H1 (cell line): ENCODE results near the gene CNNM4. TPM values are rescaled to one million over a fixed set of nuclear protein-coding genes. Genes with fewer than 3 reads are reported as not detected.

ENCODE experiments used
- CTCF ChIA-PET: fragments of 300-600 bp; sonication (Branson Sonifier 250); formaldehyde crosslinking; loops from one replicate; lab custom pipeline; 2021; ENCODE audit not compliant: partially characterized antibody; lab: Charles Lee
- POLR2A ChIA-PET: fragments of 300-600 bp; sonication (Branson Sonifier 250); formaldehyde crosslinking; loops from one replicate; lab custom pipeline; 2021; ENCODE audit warnings: inconsistent platforms; ENCODE audit not compliant: partially characterized antibody; lab: Charles Lee
- DNase-seq, 2 experiments: peaks; one replicate each; pipeline versions ENCODE4 v3.0.0 to v3.0.0-alpha.2; 2010 to 2022; ENCODE audit warnings: low spot score in 2 of 2, low read depth in 1 of 2, mixed read lengths in 1 of 2
- FAIRE-seq: peaks from 2 replicates; lab custom pipeline; 2011; peaks lifted over from hg19 to GRCh38; lab: Jason Lieb, UNC
- H2AFZ ChIP-seq: 2 replicates; pipeline ENCODE4 v1.8.1; 2012; ENCODE audit warnings: low read length, inconsistent platforms
- H2AK5ac ChIP-seq: 2 replicates; pipeline ENCODE4 v1.6.1; 2013; ENCODE audit warnings: low read depth, low read length
- H2BK120ac ChIP-seq: replicated peaks from 2 replicates; pipeline ENCODE3; 2013; ENCODE audit warnings: low read depth, low read length, inconsistent platforms
- H2BK12ac ChIP-seq: 2 replicates; pipeline ENCODE4 v1.6.1; 2013; ENCODE audit warnings: low read depth, low read length
- H2BK15ac ChIP-seq: 2 replicates; pipeline ENCODE4 v1.6.1; 2013; ENCODE audit warnings: low read length
- H2BK20ac ChIP-seq: 2 replicates; pipeline ENCODE4 v1.6.1; 2013; ENCODE audit warnings: low read length
- H2BK5ac ChIP-seq: 2 replicates; pipeline ENCODE4 v1.6.1; 2013; ENCODE audit warnings: low read depth, low read length
- H3K14ac ChIP-seq: 2 replicates; pipeline ENCODE4 v1.6.1; 2013; ENCODE audit warnings: inconsistent platforms; ENCODE audit not compliant: insufficient read length
- H3K18ac ChIP-seq: 2 replicates; pipeline ENCODE4 v1.6.1; 2013; ENCODE audit warnings: low read length; ENCODE audit errors: extremely low read depth
- H3K23ac ChIP-seq: 2 replicates; pipeline ENCODE4 v1.6.1; 2013; ENCODE audit warnings: inconsistent platforms; ENCODE audit not compliant: insufficient read length
- H3K23me2 ChIP-seq: 2 replicates; pipeline ENCODE4 v1.6.1; 2013; ENCODE audit warnings: low read depth, low read length
- H3K27ac ChIP-seq: 2 replicates; pipeline ENCODE4 v1.6.1; 2011; ENCODE audit warnings: low read depth, low read length, inconsistent platforms
- H3K27me3 ChIP-seq, 4 experiments: replicated peaks in 1 of 4; 1 replicate in 1 of 4; 2 replicates in 3 of 4; pipeline versions ENCODE4 v1.6.1 to v1.8.1; 2011 to 2013; ENCODE audit warnings: low read length in 3 of 4, mild to moderate bottlenecking in 3 of 4, inconsistent platforms in 2 of 4, mixed read lengths in 2 of 4, moderate library complexity in 1 of 4; ENCODE audit not compliant: control insufficient read depth in 3 of 4, insufficient read depth in 3 of 4; ENCODE audit errors: extremely low read depth in 1 of 4
- H3K36me3 ChIP-seq, 4 experiments: 2 replicates each; pipeline versions ENCODE4 v1.6.1 to v1.8.1; 2011 to 2013; ENCODE audit warnings: mild to moderate bottlenecking in 4 of 4, low read length in 3 of 4, moderate library complexity in 2 of 4, control low read depth in 1 of 4, inconsistent platforms in 1 of 4; ENCODE audit not compliant: insufficient read depth in 4 of 4, control insufficient read depth in 2 of 4
- H3K4ac ChIP-seq: replicated peaks from 2 replicates; pipeline ENCODE3; 2013; ENCODE audit warnings: low read length, low read depth, mixed read lengths, inconsistent platforms; ENCODE audit not compliant: insufficient read length
- H3K4me1 ChIP-seq, 4 experiments: replicated peaks in 1 of 4; 1 replicate in 1 of 4; 2 replicates in 3 of 4; pipeline versions ENCODE4 v1.6.1 to v1.8.1; 2011 to 2013; ENCODE audit warnings: low read length in 3 of 4, inconsistent platforms in 2 of 4, mixed read lengths in 1 of 4; ENCODE audit not compliant: insufficient read depth in 4 of 4, control insufficient read depth in 3 of 4
- H3K4me2 ChIP-seq, 2 experiments: 2 replicates each; pipeline versions ENCODE4 v1.6.1 to v1.8.1; 2011 to 2013; ENCODE audit warnings: low read depth in 2 of 2, low read length in 2 of 2, control low read depth in 1 of 2, inconsistent platforms in 1 of 2, mild to moderate bottlenecking in 1 of 2; ENCODE audit not compliant: insufficient read depth in 1 of 2
- H3K4me3 ChIP-seq, 4 experiments: fragments of 200-600, 300-600 bp in 1 of 4; sonication (generic), shearing (Covaris generic), sonication (Bioruptor Twin) in 1 of 4; 2 replicates each; pipeline versions ENCODE4 v1.5.1 to v1.8.1; 2011 to 2016; ENCODE audit warnings: low read length in 4 of 4, low read depth in 3 of 4, control low read depth in 2 of 4, inconsistent platforms in 2 of 4, mild to moderate bottlenecking in 2 of 4, mixed read lengths in 1 of 4, moderate library complexity in 1 of 4; ENCODE audit not compliant: insufficient read depth in 2 of 4; ENCODE audit errors: extremely low read depth in 1 of 4
- H3K56ac ChIP-seq: replicated peaks from 2 replicates; pipeline ENCODE3; 2013; ENCODE audit warnings: low read depth, mild to moderate bottlenecking, mixed read lengths, low read length, inconsistent platforms; ENCODE audit not compliant: insufficient read length
- H3K79me1 ChIP-seq: 2 replicates; pipeline ENCODE4 v1.6.1; 2013; ENCODE audit warnings: low read depth, low read length, control low read depth
- H3K79me2 ChIP-seq, 2 experiments: 2 replicates each; pipeline versions ENCODE4 v1.6.1 to v1.8.1; 2012 to 2013; ENCODE audit warnings: low read length in 2 of 2, mild to moderate bottlenecking in 2 of 2, inconsistent platforms in 1 of 2; ENCODE audit not compliant: insufficient read depth in 2 of 2, control insufficient read depth in 1 of 2
- H3K9ac ChIP-seq, 4 experiments: replicated peaks in 1 of 4; 1 replicate in 1 of 4; 2 replicates in 3 of 4; pipeline versions ENCODE4 v1.6.1 to v1.8.1; 2011 to 2013; ENCODE audit warnings: low read depth in 3 of 4, low read length in 3 of 4, control low read depth in 2 of 4, mild to moderate bottlenecking in 2 of 4, moderate library complexity in 2 of 4, inconsistent platforms in 1 of 4; ENCODE audit errors: extremely low read depth in 1 of 4
- H3K9me3 ChIP-seq, 2 experiments: 2 replicates each; pipeline versions ENCODE4 v1.6.1 to v1.8.1; 2012 to 2013; ENCODE audit warnings: mild to moderate bottlenecking in 2 of 2, moderate library complexity in 2 of 2, control low read depth in 1 of 2, inconsistent platforms in 1 of 2, low read depth in 1 of 2, low read length in 1 of 2, mixed read lengths in 1 of 2; ENCODE audit not compliant: insufficient read depth in 2 of 2
- H4K20me1 ChIP-seq, 2 experiments: replicated peaks in 1 of 2; 2 replicates each; pipeline versions ENCODE3 to v1.8.1; 2011 to 2013; ENCODE audit warnings: inconsistent platforms in 2 of 2, low read length in 2 of 2, mild to moderate bottlenecking in 1 of 2; ENCODE audit not compliant: insufficient read depth in 2 of 2, control insufficient read depth in 1 of 2
- H4K5ac ChIP-seq: 2 replicates; pipeline ENCODE4 v1.6.1; 2013; ENCODE audit warnings: low read length, low read depth, mixed read lengths, inconsistent platforms; ENCODE audit not compliant: insufficient read length
- H4K8ac ChIP-seq: 2 replicates; pipeline ENCODE4 v1.8.0; 2013; ENCODE audit warnings: mild to moderate bottlenecking, moderate library complexity, low read length, inconsistent platforms; ENCODE audit not compliant: insufficient read depth; ENCODE audit errors: extremely low read depth
- H4K91ac ChIP-seq: replicated peaks from 2 replicates; pipeline ENCODE3; 2013; ENCODE audit warnings: low read length, mixed read lengths, inconsistent platforms; ENCODE audit not compliant: insufficient read length
- CHD1 ChIP-seq: IDR thresholded peaks from 2 replicates; pipeline ENCODE4 v1.6.1; 2012; ENCODE audit warnings: low read depth, low read length, improper control_type of control experiment
- EZH2 ChIP-seq: fragments of 200-600 bp; sonication (generic); IDR thresholded peaks from 2 replicates; pipeline ENCODE4 v1.7.1; 2012; ENCODE audit warnings: low read depth, mild to moderate bottlenecking, moderate library complexity, low read length, inconsistent platforms; ENCODE audit not compliant: severe bottlenecking
- GTF2F1 ChIP-seq: IDR thresholded peaks from 2 replicates; pipeline ENCODE4 v1.6.1; 2012; ENCODE audit warnings: low read depth, low read length, improper control_type of control experiment, borderline replicate concordance
- JUN ChIP-seq: IDR thresholded peaks from 2 replicates; pipeline ENCODE4 v1.6.1; 2011; ENCODE audit warnings: low read depth, mild to moderate bottlenecking, improper control_type of control experiment, low read length
- KDM5A ChIP-seq: fragments of 200-600 bp; IDR thresholded peaks from 2 replicates; pipeline ENCODE4 v1.7.1; 2012; ENCODE audit warnings: mild to moderate bottlenecking, low read length, inconsistent platforms, mixed read lengths
- NANOG ChIP-seq: IDR thresholded peaks from 2 replicates; pipeline ENCODE4 v1.6.1; 2011; ENCODE audit warnings: low read length, low read depth, mild to moderate bottlenecking, inconsistent platforms; ENCODE audit not compliant: insufficient read depth, poor library complexity, severe bottlenecking
- SIN3A ChIP-seq, 2 experiments: IDR thresholded peaks in 1 of 2; conservative IDR thresholded peaks in 1 of 2; 2 replicates each; pipeline ENCODE4 v1.6.1; 2011 to 2012; ENCODE audit warnings: low read length in 2 of 2, improper control_type of control experiment in 1 of 2, low read depth in 1 of 2, mild to moderate bottlenecking in 1 of 2
- SIRT6 ChIP-seq: IDR thresholded peaks from one replicate; pipeline ENCODE4 v1.7.1; 2012; ENCODE audit warnings: low read length, inconsistent platforms
- SP2 ChIP-seq: IDR thresholded peaks from 2 replicates; pipeline ENCODE4 v1.6.1; 2012; ENCODE audit warnings: mild to moderate bottlenecking, low read length, inconsistent platforms
- SP4 ChIP-seq: IDR thresholded peaks from 2 replicates; pipeline ENCODE4 v1.6.1; 2012; ENCODE audit warnings: low read length, inconsistent platforms
- TAF1 ChIP-seq: IDR thresholded peaks from 2 replicates; pipeline ENCODE4 v1.6.1; 2011; ENCODE audit warnings: mild to moderate bottlenecking, low read depth, low read length
- YY1 ChIP-seq: IDR thresholded peaks from 2 replicates; pipeline ENCODE4 v1.6.1; 2011; ENCODE audit warnings: low read depth, mild to moderate bottlenecking, low read length
- WGBS, 2 experiments: shearing (Covaris generic) in 1 of 2; methylation state at CpG; one replicate each; pipeline versions ENCODE4 v1.1.6 to v1.1.7; 2013 to 2015; ENCODE audit warnings: low lambda C conversion rate in 2 of 2, mixed read lengths in 2 of 2, inconsistent platforms in 1 of 2, low coverage in 1 of 2, missing lambda C conversion rate in 1 of 2; ENCODE audit not compliant: insufficient replicate concordance in 2 of 2, insufficient coverage in 1 of 2, insufficient read length in 1 of 2; ENCODE audit errors: extremely low coverage in 1 of 2, missing lambda C conversion rate in 1 of 2; 5-methylcytosine and 5-hydroxymethylcytosine counted together
- polyA plus RNA-seq, 7 experiments: library from polyadenylated mRNA; depleted of rRNA in 3 of 7; stranded (reverse) in 5 of 7; unstranded in 2 of 7; fragments of >200 nt in 5 of 7; fragments of 200-250 nt in 2 of 7; gene quantifications; 1 replicate in 5 of 7; 2 replicates in 1 of 7; 4 replicates in 1 of 7; pipeline versions ENCODE4 v1.2.1 to v1.2.3, GENCODE V29; 2011 to 2013; ENCODE audit warnings: missing spikeins in 2 of 7, mixed read lengths in 2 of 7
- total RNA-seq: library from RNA; stranded (reverse); fragmentation: NEBNext Ultra II Directional; extraction: Animal tissue kit (Norgen Biotek cat#: 25700); gene quantifications from 2 replicates; pipeline ENCODE4 v1.2.1, GENCODE V29; 2021
- TF ChIP-seq, protein P1 (sequence below): IDR thresholded peaks from 2 replicates; pipeline ENCODE4 v1.6.1; 2011; ENCODE audit warnings: low read depth, mild to moderate bottlenecking, low read length; ENCODE audit not compliant: insufficient read depth
- TF ChIP-seq, protein P2 (sequence below): IDR thresholded peaks from 2 replicates; pipeline ENCODE4 v1.6.1; 2012; ENCODE audit warnings: inconsistent platforms

Gene CNNM4
- total and polyA plus RNA-seq, 2 of the 8 experiments (the other 6 are each of a cell fraction or from before 2014, with no cell fraction given), result 10.3 to 11.0 TPM

DNA sequence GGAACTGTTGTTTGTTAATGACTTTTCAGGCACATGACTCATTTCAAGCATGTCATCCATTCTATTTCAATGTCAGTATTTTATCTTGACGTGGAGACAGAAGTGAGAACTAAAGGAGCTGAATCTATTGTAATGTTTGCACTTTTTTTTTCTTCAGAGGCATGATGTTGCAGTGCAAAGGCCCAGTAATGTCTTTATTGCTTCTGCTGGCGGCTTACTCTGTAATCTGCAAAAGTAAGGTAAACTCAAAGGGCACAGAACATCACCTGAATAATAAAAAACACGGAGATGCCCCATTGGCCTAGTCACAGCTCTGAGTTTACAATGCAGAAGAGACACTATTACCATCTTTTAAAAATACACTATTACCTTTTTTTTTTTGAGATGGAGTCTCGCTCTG is 53.0 kb downstream of the CNNM4 start:
- Histone ChIP-seq H3K27ac (no peak overlapping the region), H2AFZ (no peak overlapping the region), H3K4ac (no peak overlapping the region), H4K20me1 (peaks cover 9 to 13% of the 10 kb centered on the region in 2 experiments), H3K79me2 (peaks cover 3 to 17% of the 10 kb centered on the region in 2 experiments; a peak in 3 of 4 replicates), H2BK120ac (no peak overlapping the region), H4K91ac (no peak overlapping the region), H3K23ac (no peak overlapping the region), H3K27me3 (no peaks in the 10 kb centered on the region; a peak in 1 of 7 replicates), H4K5ac (no peak overlapping the region), H2BK15ac (no peak overlapping the region), H3K4me3 (no peak overlapping the region), H3K56ac (no peak overlapping the region), H2BK12ac (no peak overlapping the region), H3K9me3 (no peaks in the 10 kb centered on the region), H4K8ac (no peak overlapping the region), H3K23me2 (peaks cover 17% of the 10 kb centered on the region), H2AK5ac (no peak overlapping the region), H2BK5ac (no peak overlapping the region), H3K4me1 (peaks cover 0 to 10% (median 10%) of the 10 kb centered on the region in 4 experiments; a peak in 6 of 7 replicates), H3K4me2 (no peak overlapping the region), H3K36me3 (no peaks in the 10 kb centered on the region), H3K9ac (no peak overlapping the region), H2BK20ac (no peak overlapping the region), H3K18ac (no peak overlapping the region), H3K79me1 (peaks cover 15% of the 10 kb centered on the region), H3K14ac (no peak overlapping the region)
- 92% methylated on average over 4 of the region's 4 CpGs; no CpG with 5 or more reads in 1 of the 2 experiments for WGBS, 2 experiments
- DNase-seq (no peak), FAIRE-seq (no peak)
- ChIA-PET POLR2A (interaction anchor here (1.0 to 1.8 kb wide), 4 partner anchors 8 to 284 kb away, joined by 3 to 8 read pairs (median 3); no protein-coding TSS in a partner anchor), CTCF (interaction anchor here (0.6 to 3.4 kb wide), 5 partner anchors 29 to 1191 kb away, joined by 3 to 14 read pairs (median 5); partner anchors contain the start of gene CNNM4)
- TF ChIP-seq SP4, result no peak
- TF ChIP-seq EZH2, result no peak
- no peak for TF ChIP-seq GTF2F1
- TF ChIP-seq, protein P1, sequence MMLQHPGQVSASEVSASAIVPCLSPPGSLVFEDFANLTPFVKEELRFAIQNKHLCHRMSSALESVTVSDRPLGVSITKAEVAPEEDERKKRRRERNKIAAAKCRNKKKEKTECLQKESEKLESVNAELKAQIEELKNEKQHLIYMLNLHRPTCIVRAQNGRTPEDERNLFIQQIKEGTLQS, result no peak
- no peak for TF ChIP-seq CHD1
- no peak for TF ChIP-seq YY1
- TF ChIP-seq NANOG, result no peak
- TF ChIP-seq KDM5A, result no peak
- TF ChIP-seq SP2, result no peak
- no peak for TF ChIP-seq JUN
- TF ChIP-seq, protein P2, sequence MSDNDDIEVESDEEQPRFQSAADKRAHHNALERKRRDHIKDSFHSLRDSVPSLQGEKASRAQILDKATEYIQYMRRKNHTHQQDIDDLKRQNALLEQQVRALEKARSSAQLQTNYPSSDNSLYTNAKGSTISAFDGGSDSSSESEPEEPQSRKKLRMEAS, result no peak
- TF ChIP-seq SIRT6, result no peak
- no peak for TF ChIP-seq TAF1
- no peak for TF ChIP-seq SIN3A (conservative IDR thresholded peaks at IDR 0.05 in 1 of 2, IDR thresholded peaks at IDR 0.05 in 1 of 2; ENCODE audit: low read depth in 1 of 2, low read length in 2 of 2)
